ENCODE data around the gene UGT3A2. TPM values are rescaled to one million over a fixed set of nuclear protein-coding genes. Genes with fewer than 3 reads are reported as not detected.
"Not testable (repeated sequence)": the region's sequence is repeated elsewhere in the genome, so short reads cannot be mapped to it uniquely, and the experiment has no call there.

The UGT3A2 gene
- total RNA-seq, 2 donors from 2014 or later, result not detected

GRCh38 chr5:36040651-36041536 is 25.8 kb downstream of the UGT3A2 start:
- no peaks in the 10 kb centered on the region for H3K4me1 Mint-ChIP-seq
- H3K9me3 ChIP-seq (ENCODE audit: control insufficient read depth, low read length, poor library complexity, severe bottlenecking), result no peaks in the 10 kb centered on the region
- ATAC-seq, result no peak

GRCh38 chr5:36035696-36036095 is 31.0 kb downstream of the UGT3A2 start:
- H3K27ac Mint-ChIP-seq, result no peak overlapping the region
- H3K4me3 Mint-ChIP-seq, result no peak overlapping the region
- ATAC-seq (no peak), DNase-seq (no peak)
- H3K4me1 Mint-ChIP-seq, result no peaks in the 10 kb centered on the region
- peaks cover 2% of the 10 kb centered on the region for H3K36me3 Mint-ChIP-seq (ENCODE audit: low read depth)
- peaks cover 39% of the 10 kb centered on the region for H3K27me3 Mint-ChIP-seq
- H3K9me3 ChIP-seq (ENCODE audit: control insufficient read depth, low read length, poor library complexity, severe bottlenecking), result no peaks in the 10 kb centered on the region

More at GRCh38 chr5:36040651-36041536, 25.8 kb downstream of the UGT3A2 start:
- H3K27ac Mint-ChIP-seq, result no peak overlapping the region
- no peak for DNase-seq
- H3K36me3 Mint-ChIP-seq (ENCODE audit: low read depth), result no peaks in the 10 kb centered on the region
- no peak overlapping the region for H3K4me3 Mint-ChIP-seq
- peaks cover 31% of the 10 kb centered on the region for H3K27me3 Mint-ChIP-seq

- not testable (repeated sequence) for DNase-seq, H3K4me1 Mint-ChIP-seq, H3K27ac Mint-ChIP-seq
Observed at GRCh38 chr5:36034536-36035134, 32.0 kb downstream of the UGT3A2 start.

GRCh38 chr5:36033486-36033885 is 33.2 kb downstream of the UGT3A2 start:
- Mint-ChIP-seq H3K27ac (no peak overlapping the region), H3K27me3 (peaks cover 32% of the 10 kb centered on the region), H3K4me1 (no peaks in the 10 kb centered on the region), H3K36me3 (ENCODE audit: low read depth) (peaks cover 2% of the 10 kb centered on the region), H3K4me3 (no peak overlapping the region)
- H3K9me3 ChIP-seq (ENCODE audit: control insufficient read depth, low read length, poor library complexity, severe bottlenecking), result no peaks in the 10 kb centered on the region
- ATAC-seq (no peak), DNase-seq (no peak)

More at GRCh38 chr5:36034536-36035134, 32.0 kb downstream of the UGT3A2 start:
- not testable (repeated sequence) for H3K9me3 ChIP-seq (ENCODE audit: control insufficient read depth, low read length, poor library complexity, severe bottlenecking); H3K4me3 Mint-ChIP-seq; ATAC-seq; H3K36me3 Mint-ChIP-seq (ENCODE audit: low read depth)
- peaks cover 32% of the 10 kb centered on the region for H3K27me3 Mint-ChIP-seq

GRCh38 chr5:36033047-36033446 is 33.6 kb downstream of the UGT3A2 start:
- ATAC-seq, result no peak
- DNase-seq, result no peak
- H3K36me3 Mint-ChIP-seq (ENCODE audit: low read depth), result peaks cover 2% of the 10 kb centered on the region

GRCh38 chr5:36031223-36031622 is 35.5 kb downstream of the UGT3A2 start:
- ATAC-seq, result no peak
- DNase-seq, result no peak
- Mint-ChIP-seq H3K4me3 (no peak overlapping the region), H3K4me1 (no peaks in the 10 kb centered on the region), H3K27me3 (peaks cover 32% of the 10 kb centered on the region), H3K36me3 (ENCODE audit: low read depth) (peaks cover 2% of the 10 kb centered on the region), H3K27ac (no peak overlapping the region)
- peaks cover 3% of the 10 kb centered on the region for H3K9me3 ChIP-seq (ENCODE audit: control insufficient read depth, low read length, poor library complexity, severe bottlenecking)

More at GRCh38 chr5:36033047-36033446, 33.6 kb downstream of the UGT3A2 start:
- Mint-ChIP-seq H3K27me3 (peaks cover 32% of the 10 kb centered on the region), H3K4me1 (no peaks in the 10 kb centered on the region), H3K4me3 (no peak overlapping the region), H3K27ac (no peak overlapping the region)
- peaks cover 2% of the 10 kb centered on the region for H3K9me3 ChIP-seq (ENCODE audit: control insufficient read depth, low read length, poor library complexity, severe bottlenecking)

GRCh38 chr5:36029914-36030313 is 36.8 kb downstream of the UGT3A2 start:
- peaks cover 3% of the 10 kb centered on the region for H3K9me3 ChIP-seq (ENCODE audit: control insufficient read depth, low read length, poor library complexity, severe bottlenecking)
- H3K27me3 Mint-ChIP-seq, result peaks cover 29% of the 10 kb centered on the region

GRCh38 chr5:36028816-36029465 is 37.7 kb downstream of the UGT3A2 start:
- peaks cover 3% of the 10 kb centered on the region for H3K9me3 ChIP-seq (ENCODE audit: control insufficient read depth, low read length, poor library complexity, severe bottlenecking)
- Mint-ChIP-seq H3K27me3 (peaks cover 24% of the 10 kb centered on the region), H3K4me1 (no peaks in the 10 kb centered on the region), H3K4me3 (no peak overlapping the region), H3K27ac (no peak overlapping the region), H3K36me3 (ENCODE audit: low read depth) (no peaks in the 10 kb centered on the region)
- ATAC-seq (no peak), DNase-seq (no peak)

More at GRCh38 chr5:36029914-36030313, 36.8 kb downstream of the UGT3A2 start:
- DNase-seq (no peak), ATAC-seq (no peak)
- Mint-ChIP-seq H3K4me3 (no peak overlapping the region), H3K27ac (no peak overlapping the region), H3K4me1 (no peaks in the 10 kb centered on the region), H3K36me3 (ENCODE audit: low read depth) (no peaks in the 10 kb centered on the region)

GRCh38 chr5:36027711-36028110 is 39.0 kb downstream of the UGT3A2 start:
- no peaks in the 10 kb centered on the region for H3K4me1 Mint-ChIP-seq
- H3K9me3 ChIP-seq (ENCODE audit: control insufficient read depth, low read length, poor library complexity, severe bottlenecking), result peaks cover 3% of the 10 kb centered on the region
- DNase-seq (no peak), ATAC-seq (no peak)
- no peak overlapping the region for H3K27ac Mint-ChIP-seq
- peaks cover 16% of the 10 kb centered on the region for H3K27me3 Mint-ChIP-seq
- no peaks in the 10 kb centered on the region for H3K36me3 Mint-ChIP-seq (ENCODE audit: low read depth)
- H3K4me3 Mint-ChIP-seq, result no peak overlapping the region

- ATAC-seq (no peak), DNase-seq (no peak)
- peaks cover 16% of the 10 kb centered on the region for H3K27me3 Mint-ChIP-seq
- no peaks in the 10 kb centered on the region for H3K36me3 Mint-ChIP-seq (ENCODE audit: low read depth)
- H3K27ac Mint-ChIP-seq, result no peak overlapping the region
- peaks cover 3% of the 10 kb centered on the region for H3K9me3 ChIP-seq (ENCODE audit: control insufficient read depth, low read length, poor library complexity, severe bottlenecking)
- H3K4me1 Mint-ChIP-seq, result no peaks in the 10 kb centered on the region
- no peak overlapping the region for H3K4me3 Mint-ChIP-seq
Observed at GRCh38 chr5:36026706-36027465, 39.8 kb downstream of the UGT3A2 start.

- ATAC-seq; H3K36me3 Mint-ChIP-seq (ENCODE audit: low read depth); DNase-seq; H3K4me1 Mint-ChIP-seq; H3K4me3 Mint-ChIP-seq; H3K9me3 ChIP-seq (ENCODE audit: control insufficient read depth, low read length, poor library complexity, severe bottlenecking); H3K27ac Mint-ChIP-seq: not testable (repeated sequence)
- peaks cover 16% of the 10 kb centered on the region for H3K27me3 Mint-ChIP-seq
Observed at GRCh38 chr5:36022246-36022645, 44.4 kb downstream of the UGT3A2 start.

GRCh38 chr5:36019584-36019983 is 47.1 kb downstream of the UGT3A2 start:
- not testable (repeated sequence) for ATAC-seq; H3K27me3 Mint-ChIP-seq; H3K27ac Mint-ChIP-seq; H3K9me3 ChIP-seq (ENCODE audit: control insufficient read depth, low read length, poor library complexity, severe bottlenecking); H3K36me3 Mint-ChIP-seq (ENCODE audit: low read depth); H3K4me3 Mint-ChIP-seq; H3K4me1 Mint-ChIP-seq; DNase-seq

GRCh38 chr5:36017622-36018021 is 49.1 kb downstream of the UGT3A2 start:
- Mint-ChIP-seq H3K4me1 (no peaks in the 10 kb centered on the region), H3K27ac (no peak overlapping the region), H3K4me3 (no peak overlapping the region), H3K27me3 (no peaks in the 10 kb centered on the region), H3K36me3 (ENCODE audit: low read depth) (no peaks in the 10 kb centered on the region)
- no peaks in the 10 kb centered on the region for H3K9me3 ChIP-seq (ENCODE audit: control insufficient read depth, low read length, poor library complexity, severe bottlenecking)
- no peak for ATAC-seq
- no peak for DNase-seq

Measured in T-helper 17 cell (primary cell).